Measurements from ENCODE around the gene PDSS2. TPM values are rescaled to one million over a fixed set of nuclear protein-coding genes. Genes with fewer than 3 reads are reported as not detected.
A peak's percentile ranks its signal among the peaks of the same experiment; 100 is the strongest.

Gene PDSS2
- total and polyA plus RNA-seq, 8 donors, result 2.7 to 10.1 (median 6.2) TPM

GRCh38 chr6:107491138-107491609, 31.8 kb upstream of the PDSS2 start:
- peaks cover 0 to 5% (median 0%) of the 10 kb centered on the region in 3 donors for H3K4me1 ChIP-seq
- H3K27ac ChIP-seq, result peak overlapping the region in 1 of 4 donors; percentile 34
- peak; percentile 25 to 82 (median 52) for DNase-seq
- H3K4me3 ChIP-seq, result peak overlapping the region; percentile 22 to 72 (median 50)
- H3K9me3 ChIP-seq, result no peaks in the 10 kb centered on the region
- no peaks in the 10 kb centered on the region for H3K36me3 ChIP-seq
- H3K27me3 ChIP-seq, result no peaks in the 10 kb centered on the region
- ATAC-seq, result peak; percentile 47 to 59 (median 56)
- WGBS, 2 donors, result 3 to 5% methylated on average over 35 to 38 of the region's 38 CpGs
- TF ChIP-seq CTCF (IDR thresholded peaks at IDR 0.05), result no peak
- FAIRE-seq, result no peak
- intact Hi-C loops (cut with DNase I), result no loop called here

- FAIRE-seq (no peak), DNase-seq (peak in 2 of 6 donors; percentile 14 to 53)
- 1% methylated on average over 25 to 30 of the region's 30 CpGs for WGBS, 2 donors
Measured at GRCh38 chr6:107490566-107491137, 31.3 kb upstream of the PDSS2 start.

GRCh38 chr6:107489636-107490565, 30.5 kb upstream of the PDSS2 start, which contains the start of gene SOBP:
SOBP (plus strand) TSS chr6:107490117; CDS start chr6:107490617, 500 bp downstream.
- H3K4me1 ChIP-seq, result peaks cover 0 to 5% (median 0%) of the 10 kb centered on the region in 3 donors
- no peaks in the 10 kb centered on the region for H3K27me3 ChIP-seq
- 0 to 1% methylated on average over 71 to 129 of the region's 130 CpGs for WGBS, 2 donors
- H3K36me3 ChIP-seq, result no peaks in the 10 kb centered on the region
- peak; percentile 18 to 74 (median 37) for DNase-seq
- FAIRE-seq, result no peak
- TF ChIP-seq CTCF (IDR thresholded peaks at IDR 0.05), result no peak
- intact Hi-C loops (cut with DNase I), result no loop called here
- peak; percentile 38 to 62 (median 46) for ATAC-seq
- no peaks in the 10 kb centered on the region for H3K9me3 ChIP-seq
- H3K4me3 ChIP-seq, result peak within 1 kb of the TSS; percentile 22 to 72 (median 50)
- peak within 1 kb of the TSS in 3 of 4 donors; percentile 30 to 34 (median 32) for H3K27ac ChIP-seq

More at GRCh38 chr6:107490566-107491137, 31.3 kb upstream of the PDSS2 start:
- Histone ChIP-seq H3K36me3 (no peaks in the 10 kb centered on the region), H3K4me1 (peaks cover 0 to 5% (median 0%) of the 10 kb centered on the region in 3 donors), H3K4me3 (peak overlapping the region; percentile 22 to 72 (median 50)), H3K27me3 (no peaks in the 10 kb centered on the region), H3K27ac (peak overlapping the region in 3 of 4 donors; percentile 30 to 34 (median 32)), H3K9me3 (no peaks in the 10 kb centered on the region)
- intact Hi-C loops (cut with DNase I), result no loop called here
- no peak for TF ChIP-seq CTCF (IDR thresholded peaks at IDR 0.05)
- ATAC-seq, result peak; percentile 3 to 24 (median 17)

- WGBS, 2 donors, result 2% methylated on average over 50 to 51 of the region's 51 CpGs
- H3K27ac ChIP-seq, result peak overlapping the region in 1 of 4 donors; percentile 27
- no peak for TF ChIP-seq CTCF (IDR thresholded peaks at IDR 0.05)
- H3K4me3 ChIP-seq, result peak overlapping the region; percentile 22 to 72 (median 50)
- no peaks in the 10 kb centered on the region for H3K9me3 ChIP-seq
- DNase-seq (peak; percentile 5 to 71 (median 25)), FAIRE-seq (no peak), ATAC-seq (peak in 3 of 4 donors; percentile 27 to 59 (median 53))
- no peaks in the 10 kb centered on the region for H3K36me3 ChIP-seq
- intact Hi-C loops (cut with DNase I), result no loop called here
- peaks cover 0 to 5% (median 0%) of the 10 kb centered on the region in 3 donors for H3K4me1 ChIP-seq
- no peaks in the 10 kb centered on the region for H3K27me3 ChIP-seq
Measured at GRCh38 chr6:107488875-107489635, 29.7 kb upstream of the PDSS2 start.
